ENCODE measurements around the gene APOBEC2.

Gene APOBEC2

DNA sequence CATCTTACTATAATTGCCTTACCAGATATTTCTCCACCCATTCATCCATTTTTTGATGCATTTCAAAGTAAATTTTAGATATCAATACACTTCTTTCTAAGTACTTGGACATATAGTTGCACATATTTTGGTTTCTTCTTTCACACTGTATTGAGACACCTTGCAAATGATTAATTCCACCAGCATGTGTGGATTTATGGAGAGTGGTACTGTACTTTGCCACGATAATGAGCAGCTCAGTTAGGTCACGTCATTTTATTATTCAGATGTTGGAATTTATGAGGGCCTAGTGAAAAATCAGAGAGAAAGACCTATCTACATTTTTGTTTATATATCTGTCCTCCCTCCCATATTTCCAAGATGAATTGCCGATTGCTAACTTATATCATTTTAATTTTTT is 25.1 kb downstream of the APOBEC2 start:
- Histone ChIP-seq H3K36me3 (ENCODE audit: control insufficient read depth, insufficient read depth, low read length) (peaks cover 11% of the 10 kb centered on the region), H3K27me3 (ENCODE audit: control insufficient read depth, insufficient read depth, low read length) (no peaks in the 10 kb centered on the region), H3K4me3 (ENCODE audit: low read depth, low read length) (no peak overlapping the region), H3K9me3 (ENCODE audit: control insufficient read depth, insufficient read depth, low read length) (no peaks in the 10 kb centered on the region), H3K4me1 (ENCODE audit: control insufficient read depth, insufficient read depth, low read length) (peaks cover 9% of the 10 kb centered on the region), H3K9ac (ENCODE audit: low read depth, low read length) (no peak overlapping the region)

DNA sequence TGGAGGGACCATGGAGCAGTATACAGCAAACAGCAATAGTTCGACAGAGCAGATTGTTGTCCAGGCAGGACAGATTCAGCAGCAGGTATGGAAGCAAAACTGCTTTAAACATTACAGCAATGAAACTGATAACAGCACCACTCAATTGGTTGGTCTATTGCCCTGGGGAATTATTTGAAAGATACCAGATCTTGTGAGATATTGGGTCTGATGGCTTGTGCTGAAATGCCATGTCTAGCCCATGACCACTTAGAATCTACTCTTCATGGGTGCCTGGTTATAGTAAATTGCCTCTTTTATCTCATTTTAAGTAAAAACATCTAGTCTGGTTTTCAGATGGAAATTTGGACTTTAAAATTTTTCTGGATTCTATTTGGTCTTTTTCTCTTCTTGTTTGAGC is 26.1 kb downstream of the APOBEC2 start:
- Histone ChIP-seq H3K9ac (ENCODE audit: low read depth, low read length) (no peak overlapping the region), H3K9me3 (ENCODE audit: control insufficient read depth, insufficient read depth, low read length) (no peaks in the 10 kb centered on the region), H3K36me3 (ENCODE audit: control insufficient read depth, insufficient read depth, low read length) (peaks cover 14% of the 10 kb centered on the region), H3K4me3 (ENCODE audit: low read depth, low read length) (no peak overlapping the region), H3K27me3 (ENCODE audit: control insufficient read depth, insufficient read depth, low read length) (no peaks in the 10 kb centered on the region), H3K4me1 (ENCODE audit: control insufficient read depth, insufficient read depth, low read length) (peaks cover 9% of the 10 kb centered on the region)

DNA sequence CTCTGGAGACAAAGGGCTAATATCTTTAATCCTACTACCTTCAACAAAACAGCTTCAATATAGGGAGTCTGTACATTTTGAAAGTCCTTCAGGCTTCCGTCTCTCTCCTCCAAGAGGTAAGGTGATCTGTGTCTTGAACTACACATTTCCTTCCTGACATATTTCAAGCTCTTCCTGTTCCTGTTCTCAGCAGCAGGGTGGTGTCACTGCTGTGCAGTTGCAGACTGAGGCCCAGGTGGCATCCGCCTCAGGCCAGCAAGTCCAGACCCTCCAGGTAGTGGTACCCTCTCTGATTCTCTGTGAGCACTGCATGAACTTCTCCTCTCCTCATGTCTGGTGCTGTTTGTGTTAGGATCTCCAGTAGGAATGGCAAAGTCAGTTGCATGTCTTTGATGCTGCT is 27.6 kb downstream of the APOBEC2 start:
- Histone ChIP-seq H3K9me3 (ENCODE audit: control insufficient read depth, insufficient read depth, low read length) (no peaks in the 10 kb centered on the region), H3K27me3 (ENCODE audit: control insufficient read depth, insufficient read depth, low read length) (no peaks in the 10 kb centered on the region), H3K4me3 (ENCODE audit: low read depth, low read length) (no peak overlapping the region), H3K4me1 (ENCODE audit: control insufficient read depth, insufficient read depth, low read length) (peaks cover 3% of the 10 kb centered on the region), H3K36me3 (ENCODE audit: control insufficient read depth, insufficient read depth, low read length) (peaks cover 18% of the 10 kb centered on the region), H3K9ac (ENCODE audit: low read depth, low read length) (no peak overlapping the region)

DNA sequence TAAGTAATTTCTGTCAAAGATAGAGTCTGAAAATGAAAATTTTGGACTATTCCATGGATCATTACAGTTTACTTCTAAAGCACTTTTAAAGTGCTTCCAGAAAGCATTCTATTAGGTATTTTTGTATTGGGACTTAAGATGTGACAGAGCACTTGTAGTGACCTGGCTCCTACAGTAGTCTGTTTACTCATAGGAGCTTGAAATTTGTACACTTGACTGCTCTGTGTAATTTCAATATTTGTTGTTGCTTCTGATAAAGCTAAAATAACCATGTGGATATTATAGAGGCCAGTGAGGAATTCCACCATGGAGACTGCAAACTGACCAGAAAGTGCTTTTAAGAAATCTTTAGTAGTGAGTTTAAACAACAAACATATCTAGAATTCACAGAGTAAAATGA is 30.1 kb downstream of the APOBEC2 start:
- Histone ChIP-seq H3K9ac (ENCODE audit: low read depth, low read length) (no peak overlapping the region), H3K36me3 (ENCODE audit: control insufficient read depth, insufficient read depth, low read length) (peaks cover 26% of the 10 kb centered on the region), H3K4me1 (ENCODE audit: control insufficient read depth, insufficient read depth, low read length) (no peaks in the 10 kb centered on the region), H3K4me3 (ENCODE audit: low read depth, low read length) (no peak overlapping the region), H3K27me3 (ENCODE audit: control insufficient read depth, insufficient read depth, low read length) (no peaks in the 10 kb centered on the region), H3K9me3 (ENCODE audit: control insufficient read depth, insufficient read depth, low read length) (no peaks in the 10 kb centered on the region)

DNA sequence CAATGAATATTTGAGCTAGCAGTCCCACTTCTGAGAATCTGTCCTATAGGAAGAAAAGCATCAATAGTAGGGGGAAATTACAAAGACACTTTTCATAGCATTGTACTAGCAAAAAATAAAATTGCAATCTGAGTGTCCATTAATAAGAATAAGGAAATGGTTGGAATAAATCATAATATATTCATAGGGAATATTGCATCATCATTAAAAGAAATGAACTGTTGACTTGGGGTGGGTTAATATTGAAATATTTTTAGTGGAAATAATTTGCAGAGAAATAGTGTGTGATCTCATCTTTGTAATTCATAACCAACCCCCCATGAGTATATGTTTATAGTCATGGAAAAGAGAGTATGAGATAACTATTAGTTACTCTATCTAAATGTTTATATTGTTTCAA is 32.2 kb downstream of the APOBEC2 start:
- Histone ChIP-seq H3K27me3 (ENCODE audit: control insufficient read depth, insufficient read depth, low read length) (no peaks in the 10 kb centered on the region), H3K4me3 (ENCODE audit: low read depth, low read length) (no peak overlapping the region), H3K9me3 (ENCODE audit: control insufficient read depth, insufficient read depth, low read length) (no peaks in the 10 kb centered on the region), H3K36me3 (ENCODE audit: control insufficient read depth, insufficient read depth, low read length) (peaks cover 25% of the 10 kb centered on the region), H3K4me1 (ENCODE audit: control insufficient read depth, insufficient read depth, low read length) (no peaks in the 10 kb centered on the region), H3K9ac (ENCODE audit: low read depth, low read length) (no peak overlapping the region)

DNA sequence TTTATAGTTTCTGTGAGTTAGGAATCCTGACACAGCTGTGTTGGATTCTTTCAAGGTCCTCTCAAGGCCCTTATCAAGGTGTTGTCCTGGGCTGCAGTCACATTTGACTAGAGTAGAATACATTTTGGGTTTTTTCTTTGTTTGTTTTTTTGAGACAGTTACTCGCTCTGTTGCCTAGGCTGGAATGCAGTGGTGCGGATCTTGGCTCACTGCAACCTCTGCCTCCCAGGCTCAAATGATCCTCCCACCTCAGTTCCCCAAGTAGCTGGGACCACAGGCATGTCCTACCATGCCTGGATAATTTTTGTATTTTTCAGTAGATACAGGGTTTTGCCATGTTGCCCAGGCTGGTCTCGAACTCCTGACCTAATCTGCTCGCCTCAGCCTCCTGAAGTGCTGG is 35.4 kb downstream of the APOBEC2 start:
- no peak overlapping the region for H3K9ac ChIP-seq (ENCODE audit: low read depth, low read length)
- no peaks in the 10 kb centered on the region for H3K27me3 ChIP-seq (ENCODE audit: control insufficient read depth, insufficient read depth, low read length)
- H3K36me3 ChIP-seq (ENCODE audit: control insufficient read depth, insufficient read depth, low read length) = peaks cover 40% of the 10 kb centered on the region
- H3K4me1 ChIP-seq (ENCODE audit: control insufficient read depth, insufficient read depth, low read length) = no peaks in the 10 kb centered on the region
- H3K4me3 ChIP-seq (ENCODE audit: low read depth, low read length) = no peak overlapping the region
- no peaks in the 10 kb centered on the region for H3K9me3 ChIP-seq (ENCODE audit: control insufficient read depth, insufficient read depth, low read length)

DNA sequence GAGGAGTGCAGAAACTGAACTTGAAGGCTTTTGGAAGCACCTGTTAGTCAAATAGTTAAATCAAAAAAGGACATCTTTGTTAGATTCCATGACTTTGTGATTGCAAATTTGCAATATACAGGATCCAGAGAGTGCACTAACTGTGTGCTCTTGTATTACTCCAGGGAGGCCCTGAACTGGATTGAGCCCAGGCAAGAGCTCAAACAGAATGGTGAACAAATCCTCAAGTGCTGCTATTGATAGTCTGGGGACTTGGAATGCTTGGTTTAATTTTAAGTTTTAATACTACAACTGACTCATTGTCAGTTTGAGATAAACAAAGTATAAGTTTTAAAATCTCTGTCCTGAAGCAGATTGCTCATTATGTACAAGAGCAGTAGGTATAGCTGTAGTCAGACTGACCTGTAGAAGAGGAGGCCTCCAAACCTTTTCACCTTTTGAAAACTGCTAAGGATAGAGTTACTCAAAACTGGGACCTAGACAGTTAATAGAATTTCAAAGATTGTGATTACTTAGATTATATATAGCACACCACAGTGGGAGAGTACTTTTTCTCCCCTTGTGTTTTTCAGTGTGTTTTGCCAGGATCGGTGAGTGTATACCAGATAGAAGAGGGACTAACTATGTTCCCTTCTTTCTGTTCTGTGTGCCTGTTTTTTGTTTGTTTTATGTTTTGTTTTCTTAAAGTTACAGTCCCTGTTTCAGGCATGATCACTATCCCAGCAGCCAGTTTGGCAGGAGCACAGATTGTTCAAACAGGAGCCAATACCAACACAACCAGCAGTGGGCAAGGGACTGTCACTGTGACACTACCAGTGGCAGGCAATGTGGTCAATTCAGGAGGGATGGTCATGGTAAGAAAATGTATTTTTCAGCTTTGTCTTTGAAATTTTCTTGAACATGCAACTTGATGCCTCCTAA is 38.1 kb downstream of the APOBEC2 start:
- Histone ChIP-seq H3K4me3 (ENCODE audit: low read depth, low read length) (no peak overlapping the region), H3K9ac (ENCODE audit: low read depth, low read length) (no peak overlapping the region), H3K27me3 (ENCODE audit: control insufficient read depth, insufficient read depth, low read length) (no peaks in the 10 kb centered on the region), H3K36me3 (ENCODE audit: control insufficient read depth, insufficient read depth, low read length) (peaks cover 45% of the 10 kb centered on the region), H3K4me1 (ENCODE audit: control insufficient read depth, insufficient read depth, low read length) (no peaks in the 10 kb centered on the region), H3K9me3 (ENCODE audit: control insufficient read depth, insufficient read depth, low read length) (no peaks in the 10 kb centered on the region)

DNA sequence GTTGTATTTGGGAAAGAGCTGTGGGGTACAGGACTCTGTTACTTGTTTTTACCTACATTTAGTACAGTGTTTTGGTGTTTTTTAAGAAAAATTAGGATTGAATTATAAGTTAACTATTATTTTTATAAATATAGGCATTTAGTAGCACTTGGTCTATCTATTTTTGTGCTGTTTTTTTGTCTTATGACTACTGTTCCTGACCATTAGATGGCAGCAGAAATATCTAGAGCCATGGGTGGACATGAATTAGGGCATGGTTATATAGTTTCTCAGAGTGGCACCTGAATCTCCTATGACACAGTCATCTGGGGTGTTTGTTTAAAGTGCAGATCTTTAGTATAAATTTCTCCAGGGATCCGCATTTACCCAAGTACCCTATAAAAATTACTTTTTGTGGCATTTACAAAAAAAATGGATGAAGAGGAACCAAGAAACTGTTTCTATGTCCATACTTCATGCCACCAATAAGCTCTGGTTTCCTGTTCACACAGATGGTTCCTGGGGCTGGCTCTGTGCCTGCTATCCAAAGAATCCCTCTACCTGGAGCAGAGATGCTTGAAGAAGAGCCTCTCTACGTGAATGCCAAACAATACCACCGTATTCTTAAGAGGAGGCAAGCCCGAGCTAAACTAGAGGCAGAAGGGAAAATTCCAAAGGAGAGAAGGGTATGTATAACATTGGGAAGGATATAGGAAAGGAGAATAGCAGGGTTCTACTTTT is 39.6 kb downstream of the APOBEC2 start:
- Histone ChIP-seq H3K27me3 (ENCODE audit: control insufficient read depth, insufficient read depth, low read length) (no peaks in the 10 kb centered on the region), H3K36me3 (ENCODE audit: control insufficient read depth, insufficient read depth, low read length) (peaks cover 52% of the 10 kb centered on the region), H3K9me3 (ENCODE audit: control insufficient read depth, insufficient read depth, low read length) (no peaks in the 10 kb centered on the region), H3K4me1 (ENCODE audit: control insufficient read depth, insufficient read depth, low read length) (no peaks in the 10 kb centered on the region), H3K9ac (ENCODE audit: low read depth, low read length) (no peak overlapping the region), H3K4me3 (ENCODE audit: low read depth, low read length) (no peak overlapping the region)

DNA sequence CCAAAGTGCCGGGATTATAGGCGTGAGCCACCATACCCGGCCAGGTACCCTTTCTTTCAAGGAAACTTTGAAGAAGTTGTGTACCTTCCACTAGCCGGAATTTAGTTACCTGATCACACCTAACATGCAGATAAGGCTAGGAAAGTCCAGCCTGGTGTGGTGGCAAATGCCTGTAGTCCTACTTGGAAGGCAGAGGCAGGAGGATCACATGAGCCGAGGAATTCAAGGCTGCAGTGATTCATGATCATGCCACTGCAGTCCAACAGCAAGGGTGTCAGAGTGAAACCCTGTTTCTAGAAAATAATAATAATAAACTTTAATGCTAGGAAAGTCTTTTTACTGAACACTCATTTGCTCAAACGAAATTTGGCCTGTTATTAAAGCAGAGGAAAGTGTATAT is 40.7 kb downstream of the APOBEC2 start:
- Histone ChIP-seq H3K36me3 (ENCODE audit: control insufficient read depth, insufficient read depth, low read length) (peaks cover 59% of the 10 kb centered on the region), H3K9me3 (ENCODE audit: control insufficient read depth, insufficient read depth, low read length) (no peaks in the 10 kb centered on the region), H3K4me3 (ENCODE audit: low read depth, low read length) (no peak overlapping the region), H3K9ac (ENCODE audit: low read depth, low read length) (no peak overlapping the region), H3K27me3 (ENCODE audit: control insufficient read depth, insufficient read depth, low read length) (no peaks in the 10 kb centered on the region), H3K4me1 (ENCODE audit: control insufficient read depth, insufficient read depth, low read length) (no peaks in the 10 kb centered on the region)

DNA sequence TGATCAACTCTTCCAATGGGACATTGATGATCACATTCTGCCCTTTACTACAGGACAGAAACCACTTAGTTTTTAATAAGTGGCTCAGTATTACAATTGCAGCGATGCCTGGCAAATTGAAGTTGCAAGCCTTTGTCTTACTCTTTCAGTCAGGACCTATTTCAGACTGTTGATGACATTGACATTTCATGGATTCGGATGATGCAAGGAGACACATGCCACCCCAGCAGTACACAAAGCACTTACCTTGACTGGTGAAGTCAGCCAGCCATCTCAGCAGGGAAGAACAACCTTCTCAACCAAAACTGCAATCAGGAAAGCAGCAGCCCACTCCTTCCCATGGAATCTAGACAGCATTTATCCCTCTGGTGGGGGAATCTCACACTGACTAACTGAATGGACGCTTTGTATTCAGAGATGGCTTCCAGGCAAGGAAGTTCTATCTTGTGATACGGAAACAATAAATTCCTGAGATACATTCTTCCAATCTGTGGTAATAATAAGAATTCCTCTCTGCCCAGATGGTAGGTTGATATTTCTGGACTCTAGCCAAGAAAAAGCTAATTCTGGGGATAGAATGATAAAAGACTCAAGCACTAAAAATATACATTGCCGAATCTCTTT is 44.6 kb downstream of the APOBEC2 start:
- Histone ChIP-seq H3K9ac (ENCODE audit: low read depth, low read length) (no peak overlapping the region), H3K27me3 (ENCODE audit: control insufficient read depth, insufficient read depth, low read length) (no peaks in the 10 kb centered on the region), H3K9me3 (ENCODE audit: control insufficient read depth, insufficient read depth, low read length) (no peaks in the 10 kb centered on the region), H3K4me3 (ENCODE audit: low read depth, low read length) (no peak overlapping the region), H3K36me3 (ENCODE audit: control insufficient read depth, insufficient read depth, low read length) (peaks cover 42% of the 10 kb centered on the region), H3K4me1 (ENCODE audit: control insufficient read depth, insufficient read depth, low read length) (no peaks in the 10 kb centered on the region)

DNA sequence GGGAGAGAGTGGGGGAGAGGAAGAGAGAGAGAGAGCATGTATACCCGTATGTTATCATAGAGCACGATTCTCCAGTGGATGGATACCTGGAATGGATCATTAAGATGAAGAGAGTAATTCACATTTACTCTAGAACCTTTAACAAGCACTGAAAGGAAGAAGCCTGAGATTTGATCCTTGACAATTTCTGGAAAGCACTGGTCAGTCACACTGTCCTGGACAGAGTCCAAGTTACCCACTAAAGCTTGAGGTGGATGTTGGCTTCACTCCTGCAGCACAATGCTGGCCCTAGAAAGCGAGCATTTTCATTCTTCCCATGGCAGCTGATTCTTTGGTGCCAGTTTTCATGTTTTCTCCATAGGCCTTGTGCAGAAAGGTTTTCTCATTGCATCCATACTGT is 45.4 kb downstream of the APOBEC2 start:
- no peak overlapping the region for H3K4me3 ChIP-seq (ENCODE audit: low read depth, low read length)
- no peaks in the 10 kb centered on the region for H3K9me3 ChIP-seq (ENCODE audit: control insufficient read depth, insufficient read depth, low read length)
- peaks cover 35% of the 10 kb centered on the region for H3K36me3 ChIP-seq (ENCODE audit: control insufficient read depth, insufficient read depth, low read length)
- no peaks in the 10 kb centered on the region for H3K27me3 ChIP-seq (ENCODE audit: control insufficient read depth, insufficient read depth, low read length)
- H3K9ac ChIP-seq (ENCODE audit: low read depth, low read length) = no peak overlapping the region
- no peaks in the 10 kb centered on the region for H3K4me1 ChIP-seq (ENCODE audit: control insufficient read depth, insufficient read depth, low read length)

Measured in iPS-15b (cell line).